HCT116 (cell line): Measurements from ENCODE around the gene MYOM1. TPM values are rescaled to one million over a fixed set of nuclear protein-coding genes. Genes with fewer than 3 reads are reported as not detected.

Experiments
- ATAC-seq: fragments of 200-7000 bp; cut with Tn5 transposase; 2 replicates; pipeline ENCODE4 v1.9.1; 2020; ENCODE audit warnings: mild to moderate bottlenecking, moderate library complexity
- BruUV-seq: library from RNA; stranded (reverse); fragments of 400-500 nt; replicated peaks from 2 replicates; lab custom pipeline; 2021; lab: Mats Ljungman, UMichigan
- CTCF ChIA-PET: fragments of 300-600 bp; sonication (Branson Sonifier 250); formaldehyde crosslinking; loops from one replicate; lab custom pipeline; 2021; ENCODE audit warnings: antibody characterized with exemption; lab: Charles Lee
- POLR2A ChIA-PET: fragments of 300-600, 350-600 bp; sonication (Branson Sonifier 250); formaldehyde crosslinking; loops from one replicate; lab custom pipeline; 2021; ENCODE audit warnings: antibody characterized with exemption; lab: Charles Lee
- RAD21 ChIA-PET, 2 experiments: fragments of 300-600 bp; sonication (Branson Sonifier 250); formaldehyde crosslinking; loops; one replicate each; lab custom pipeline; 2023; ENCODE audit warnings: low total read pairs in 2 of 2; ENCODE audit not compliant: uncharacterized antibody in 2 of 2, unreplicated experiment in 2 of 2, low non-redundant PET in 1 of 2; lab: Charles Lee
- DNase-seq: peaks from one replicate; pipeline ENCODE4 v3.0.0-alpha.2; 2010; ENCODE audit warnings: low read depth, low spot score
- H2AFZ ChIP-seq: fragments of 200-600 bp; shearing (Covaris generic), sonication (generic); 2 replicates; pipeline ENCODE4 v1.6.1; 2017; ENCODE audit warnings: low read depth, mixed run types, mixed read lengths, antibody characterized with exemption, low read length; ENCODE audit not compliant: poor library complexity, severe bottlenecking
- H3K27ac ChIP-seq: 2 replicates; pipeline ENCODE4 v1.5.1; 2012; ENCODE audit warnings: low read depth, low read length
- H3K27me3 ChIP-seq: fragments of 200-600 bp; sonication (generic); 2 replicates; pipeline ENCODE4 v1.6.1; 2016; ENCODE audit warnings: mixed run types, low read length, mixed read lengths; ENCODE audit not compliant: insufficient read depth
- H3K36me3 ChIP-seq, 2 experiments: fragments of 200-500 bp in 1 of 2; fragments of 200-600 bp in 1 of 2; sonication (Bioruptor generic) in 1 of 2; sonication (generic) in 1 of 2; 2 replicates each; pipeline versions ENCODE4 v1.5.1 to v1.6.1; 2014 to 2016; ENCODE audit warnings: low read length in 2 of 2, inconsistent platforms in 1 of 2, mixed read lengths in 1 of 2, mixed run types in 1 of 2; ENCODE audit not compliant: insufficient read depth in 2 of 2, control insufficient read depth in 1 of 2
- H3K4me1 ChIP-seq, 2 experiments: fragments of 200-600 bp in 1 of 2; sonication (generic) in 1 of 2; 2 replicates each; pipeline versions ENCODE4 v1.5.1 to v1.6.1; 2012 to 2017; ENCODE audit warnings: low read length in 2 of 2, inconsistent platforms in 1 of 2, mild to moderate bottlenecking in 1 of 2, mixed read lengths in 1 of 2, mixed run types in 1 of 2, moderate library complexity in 1 of 2; ENCODE audit not compliant: insufficient read depth in 2 of 2, control insufficient read depth in 1 of 2
- H3K4me2 ChIP-seq: fragments of 200-600 bp; sonication (generic); 2 replicates; pipeline ENCODE4 v1.6.1; 2017; ENCODE audit warnings: mixed run types, low read length, mixed read lengths
- H3K4me3 ChIP-seq, 2 experiments: fragments of 200-600 bp in 1 of 2; sonication (generic) in 1 of 2; replicated peaks in 1 of 2; 2 replicates each; pipeline ENCODE4 v1.5.1; 2011 to 2016; ENCODE audit warnings: low read length in 2 of 2, control low read depth in 1 of 2, low read depth in 1 of 2, mild to moderate bottlenecking in 1 of 2, mixed read lengths in 1 of 2, mixed run types in 1 of 2
- H3K79me2 ChIP-seq: fragments of 200-600 bp; sonication (generic); 2 replicates; pipeline ENCODE4 v1.6.1; 2017; ENCODE audit warnings: mild to moderate bottlenecking, mixed run types, low read length, moderate library complexity, mixed read lengths; ENCODE audit not compliant: insufficient read depth
- H3K9ac ChIP-seq: fragments of 200-600 bp; sonication (generic); 2 replicates; pipeline ENCODE4 v1.6.1; 2016; ENCODE audit warnings: low read length, mixed read lengths
- H3K9me2 ChIP-seq: fragments of 200-600 bp; sonication (generic), shearing (Covaris generic); 2 replicates; pipeline ENCODE4 v1.6.1; 2017; ENCODE audit warnings: mixed run types, mild to moderate bottlenecking, moderate library complexity; ENCODE audit not compliant: insufficient read depth
- H3K9me3 ChIP-seq, 2 experiments: fragments of 200-500 bp in 1 of 2; fragments of 200-600 bp in 1 of 2; sonication (Bioruptor generic) in 1 of 2; sonication (generic) in 1 of 2; 2 replicates each; pipeline ENCODE4 v1.6.1; 2014 to 2017; ENCODE audit warnings: low read length in 2 of 2, mixed read lengths in 2 of 2, inconsistent platforms in 1 of 2, low read depth in 1 of 2, mild to moderate bottlenecking in 1 of 2, mixed run types in 1 of 2, moderate library complexity in 1 of 2; ENCODE audit not compliant: control insufficient read depth in 1 of 2, insufficient read depth in 1 of 2
- H4K20me1 ChIP-seq: fragments of 200-600 bp; sonication (generic), shearing (Covaris generic); 2 replicates; pipeline ENCODE4 v1.6.1; 2017; ENCODE audit warnings: mixed run types, mild to moderate bottlenecking, moderate library complexity; ENCODE audit not compliant: insufficient read depth
- CBX3 ChIP-seq: IDR thresholded peaks from 2 replicates; pipeline ENCODE4 v1.6.1; 2012; ENCODE audit warnings: low read depth
- CTCF ChIP-seq, 3 experiments: fragments of 200-600 bp in 1 of 3; sonication (generic) in 1 of 3; IDR thresholded peaks in 2 of 3; conservative IDR thresholded peaks in 1 of 3; 2 replicates each; pipeline ENCODE4 v1.5.1; 2012 to 2017; ENCODE audit warnings: low read depth in 2 of 3, low read length in 2 of 3, antibody characterized with exemption in 1 of 3, borderline replicate concordance in 1 of 3, control low read depth in 1 of 3, mild to moderate bottlenecking in 1 of 3, mixed read lengths in 1 of 3, mixed run types in 1 of 3, moderate library complexity in 1 of 3; ENCODE audit not compliant: insufficient read depth in 1 of 3
- EGR1 ChIP-seq: IDR thresholded peaks from 2 replicates; pipeline ENCODE4 v1.6.1; 2012; ENCODE audit warnings: low read depth
- EZH2 ChIP-seq: fragments of 200-600 bp; sonication (generic); IDR thresholded peaks from 2 replicates; pipeline ENCODE4 v1.6.1; 2017; ENCODE audit warnings: antibody characterized with exemption, mixed run types
- EZH2phosphoT487 ChIP-seq: fragments of 200-600 bp; IDR thresholded peaks from 2 replicates; pipeline ENCODE4 v1.6.1; 2018; ENCODE audit warnings: antibody characterized with exemption, borderline replicate concordance
- MAX ChIP-seq: IDR thresholded peaks from 2 replicates; pipeline ENCODE4 v1.6.1; 2012
- POLR2AphosphoS5 ChIP-seq: IDR thresholded peaks from 2 replicates; pipeline ENCODE4 v1.6.1; 2011; ENCODE audit warnings: mild to moderate bottlenecking, low read depth, low read length, moderate library complexity
- RAD21 ChIP-seq: IDR thresholded peaks from 2 replicates; pipeline ENCODE4 v1.6.1; 2012; ENCODE audit warnings: low read depth, mild to moderate bottlenecking
- SIN3A ChIP-seq: IDR thresholded peaks from 2 replicates; pipeline ENCODE4 v1.6.1; 2012; ENCODE audit warnings: low read depth
- YY1 ChIP-seq: IDR thresholded peaks from 2 replicates; pipeline ENCODE4 v1.6.1; 2011; ENCODE audit warnings: low read length, low read depth, moderate library complexity, mild to moderate bottlenecking; ENCODE audit not compliant: insufficient replicate concordance; ENCODE audit errors: extremely low read depth
- ZFX ChIP-seq: fragments of 450-650 bp; IDR thresholded peaks from 2 replicates; pipeline ENCODE4 v1.6.1; 2017
- ZNF274 ChIP-seq: fragments of 200-500 bp; sonication (Bioruptor generic); IDR thresholded peaks from 2 replicates; pipeline ENCODE4 v1.6.1; 2014; ENCODE audit warnings: mild to moderate bottlenecking, low read depth, low read length, inconsistent platforms
- intact Hi-C: fragments of 100-400 bp; cut with micrococcal nuclease; formaldehyde crosslinking; loops from 2 replicates; pipeline ENCODE4 v1.10.0; 2022
- total RNA-seq: library from RNA; stranded (reverse); gene quantifications from one replicate; pipeline ENCODE4 v1.2.1, GENCODE V29; 2021; ENCODE audit not compliant: unreplicated experiment

The MYOM1 gene
- total RNA-seq, 1 experiment from 2014 or later = 0.52 TPM

- no peaks in the 10 kb centered on the region for H3K9me3 ChIP-seq
- H3K9me2 ChIP-seq = no peaks in the 10 kb centered on the region
- ATAC-seq (no peak), DNase-seq (no peak)
- no peak overlapping the region for H2AFZ ChIP-seq
- H3K4me2 ChIP-seq = no peak overlapping the region
- ChIA-PET CTCF (interaction anchor here (0.6 to 1.6 kb wide), 5 partner anchors 35 to 172 kb away, joined by 3 to 13 read pairs (median 3); no protein-coding TSS in a partner anchor), RAD21 (no interaction called here), POLR2A (no interaction called here)
- H3K4me1 ChIP-seq = no peaks in the 10 kb centered on the region
- no TSS peak for BruUV-seq
- H3K79me2 ChIP-seq = no peaks in the 10 kb centered on the region
- no peaks in the 10 kb centered on the region for H4K20me1 ChIP-seq
- H3K27me3 ChIP-seq = no peaks in the 10 kb centered on the region
- H3K36me3 ChIP-seq = no peaks in the 10 kb centered on the region
- intact Hi-C loops = loop anchor here (5.0 kb wide), 1 partner anchor 220 kb away; no protein-coding TSS in a partner anchor
- no peak for TF ChIP-seq EZH2phosphoT487
- no peak overlapping the region for H3K9ac ChIP-seq
- no peak overlapping the region for H3K27ac ChIP-seq
- no peak overlapping the region for H3K4me3 ChIP-seq
Observed at GRCh38 chr18:3152294-3152693, 67.5 kb downstream of the MYOM1 start.

- no peak overlapping the region for H3K27ac ChIP-seq
- ChIA-PET POLR2A (no interaction called here), RAD21 (interaction anchor here in 1 of 2 experiments (0.6 kb wide), 1 partner anchor 86 kb away, joined by 3 read pairs; no protein-coding TSS in a partner anchor), CTCF (interaction anchor here (0.6 to 1.6 kb wide), 21 partner anchors 9 to 515 kb away, joined by 3 to 13 read pairs (median 3); no protein-coding TSS in a partner anchor)
- no peak overlapping the region for H3K4me2 ChIP-seq
- H3K27me3 ChIP-seq = no peaks in the 10 kb centered on the region
- TF ChIP-seq EZH2phosphoT487 = no peak
- no peak for TF ChIP-seq MAX
- no peak for TF ChIP-seq ZNF274
- TF ChIP-seq POLR2AphosphoS5 = no peak
- TF ChIP-seq EZH2 = no peak
- no peak for TF ChIP-seq EGR1
- TF ChIP-seq SIN3A = no peak
- peak; percentile 46 to 72 (median 62); a peak in 5 of 6 replicates for TF ChIP-seq CTCF (IDR thresholded peaks at IDR 0.05 in 2 of 3, conservative IDR thresholded peaks at IDR 0.05 in 1 of 3; ENCODE audit: borderline replicate concordance in 1 of 3, insufficient read depth in 1 of 3, low read depth in 2 of 3, low read length in 2 of 3)
- no peak for TF ChIP-seq YY1
- no peak for TF ChIP-seq CBX3
- no peak for TF ChIP-seq ZFX
- TF ChIP-seq RAD21 = peak; percentile 66
- H3K36me3 ChIP-seq = no peaks in the 10 kb centered on the region
- H3K79me2 ChIP-seq = no peaks in the 10 kb centered on the region
- no peaks in the 10 kb centered on the region for H3K4me1 ChIP-seq
- DNase-seq = no peak
- BruUV-seq = no TSS peak
- H3K9ac ChIP-seq = no peak overlapping the region
- H3K9me3 ChIP-seq = no peaks in the 10 kb centered on the region
- ATAC-seq = no peak
- H4K20me1 ChIP-seq = no peaks in the 10 kb centered on the region
- no peaks in the 10 kb centered on the region for H3K9me2 ChIP-seq
- H2AFZ ChIP-seq = peak overlapping the region; percentile 8
- no peak overlapping the region for H3K4me3 ChIP-seq
- intact Hi-C loops = loop anchor here (2.0 to 5.0 kb wide), 2 partner anchors 95 to 219 kb away; partner anchors contain the start of gene MYL12A
Observed at GRCh38 chr18:3151399-3152264, 68.1 kb downstream of the MYOM1 start.
